Mesenteric fat pad (tissue), 1 donor: ENCODE measurements around the gene C1QTNF12. TPM values are rescaled to one million over a fixed set of nuclear protein-coding genes. Genes with fewer than 3 reads are reported as not detected.
A peak's percentile ranks its signal among the peaks of the same experiment; 100 is the strongest.

Experiments
- DNase-seq: peaks from one replicate; pipeline ENCODE4 v3.0.0-alpha.2; 2020; ENCODE audit warnings: low spot score
- total RNA-seq: library from RNA; stranded (reverse); fragmentation: NEBNext Ultra II Directional; extraction: Animal tissue kit (Norgen Biotek cat#: 25700); gene quantifications from one replicate; pipeline ENCODE4 v1.2.1, GENCODE V29; 2021
- donor health status: DM: yes; HTN: yes; CAD: no.

The C1QTNF12 gene
- total RNA-seq, 1 donor from 2014 or later = 2.9 TPM

DNA sequence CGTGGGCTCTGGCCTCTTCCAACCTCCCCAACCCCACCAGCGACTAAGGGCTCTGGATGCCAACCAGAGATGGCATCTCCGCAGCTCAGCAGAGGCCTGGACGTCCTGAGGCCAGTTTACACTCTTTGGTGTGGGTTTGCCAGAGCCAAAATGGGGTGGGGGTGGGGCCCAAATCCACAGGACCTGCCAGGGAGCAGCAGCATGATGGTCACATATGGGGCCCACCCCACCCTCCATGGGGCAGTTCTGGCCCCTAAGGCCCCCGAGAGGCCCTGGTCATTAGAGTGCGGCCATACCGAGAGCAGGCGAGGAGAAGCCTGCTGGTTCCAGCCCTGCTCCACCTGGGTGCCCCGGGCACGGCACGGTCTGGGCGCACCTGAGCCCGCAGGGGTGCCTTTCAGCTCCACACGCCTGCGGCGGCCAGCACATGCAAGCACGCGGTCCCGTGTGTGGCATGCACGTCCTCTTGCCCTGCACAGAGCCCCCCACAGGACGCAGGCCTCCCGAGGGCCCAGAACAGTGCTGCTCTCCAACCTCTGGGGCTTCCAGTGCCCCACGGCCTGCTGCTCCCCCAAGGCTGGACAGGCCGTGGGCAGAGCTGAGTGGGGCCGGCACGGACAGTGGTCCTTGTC lies 4.8 kb downstream of the C1QTNF12 start:
- no peak for DNase-seq

DNA sequence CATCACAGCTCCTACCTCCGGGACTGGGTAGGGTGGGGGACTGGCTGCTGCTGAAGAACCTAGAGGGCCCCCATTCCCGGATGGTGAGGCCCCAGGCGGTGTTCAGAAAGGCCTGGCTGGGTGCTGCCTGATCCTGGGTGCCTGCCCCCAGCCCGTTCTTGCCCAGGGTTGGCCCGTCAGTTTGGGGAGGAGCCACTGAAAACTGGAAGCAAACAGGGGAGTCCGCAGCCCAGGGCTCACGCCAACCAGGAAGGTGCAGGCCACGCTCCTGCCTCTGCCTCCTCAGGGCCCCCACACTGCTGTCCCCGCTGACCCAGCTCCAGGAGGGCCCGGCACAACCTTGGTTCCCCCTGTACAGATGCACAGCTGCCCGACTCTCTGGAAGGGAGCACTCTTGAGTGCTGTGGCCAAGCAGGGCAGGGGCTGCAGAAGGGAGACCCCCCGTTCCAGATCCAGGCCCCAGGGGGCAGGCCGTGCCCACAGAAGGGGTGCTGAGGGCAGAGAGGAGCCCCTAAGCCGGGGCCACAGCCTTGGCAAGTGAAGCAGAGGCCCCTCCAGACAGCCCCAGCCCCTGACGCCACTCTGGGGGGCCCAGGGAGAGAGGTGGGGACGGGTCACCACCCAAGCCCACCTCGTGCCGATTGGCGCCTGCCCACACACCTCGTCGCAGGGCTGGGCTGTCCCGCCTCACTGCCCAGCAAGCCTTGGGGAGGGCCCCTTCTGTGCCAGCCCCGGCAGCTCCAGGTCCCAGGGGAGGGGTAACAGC lies 5.5 kb downstream of the C1QTNF12 start:
- no peak for DNase-seq

DNA sequence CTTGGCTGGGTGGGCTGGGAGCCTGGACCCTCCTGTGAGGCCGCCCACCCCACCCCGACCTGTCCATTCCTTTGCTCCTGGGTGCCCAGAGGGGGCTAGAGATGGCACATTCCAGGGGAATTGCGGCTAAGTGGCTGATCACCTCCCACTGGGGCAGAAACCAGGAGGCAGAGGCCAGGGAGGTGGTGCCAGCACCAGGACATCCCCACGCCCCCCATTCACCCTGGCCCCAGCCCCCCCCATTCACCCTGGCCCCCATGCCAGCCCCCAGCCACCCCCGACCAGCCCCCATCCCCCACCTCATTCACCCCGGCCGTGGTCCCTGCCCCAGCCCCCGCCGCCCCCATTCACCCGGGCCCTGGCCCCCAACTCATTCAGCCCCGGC lies 6.2 kb downstream of the C1QTNF12 start:
- no peak for DNase-seq

DNA sequence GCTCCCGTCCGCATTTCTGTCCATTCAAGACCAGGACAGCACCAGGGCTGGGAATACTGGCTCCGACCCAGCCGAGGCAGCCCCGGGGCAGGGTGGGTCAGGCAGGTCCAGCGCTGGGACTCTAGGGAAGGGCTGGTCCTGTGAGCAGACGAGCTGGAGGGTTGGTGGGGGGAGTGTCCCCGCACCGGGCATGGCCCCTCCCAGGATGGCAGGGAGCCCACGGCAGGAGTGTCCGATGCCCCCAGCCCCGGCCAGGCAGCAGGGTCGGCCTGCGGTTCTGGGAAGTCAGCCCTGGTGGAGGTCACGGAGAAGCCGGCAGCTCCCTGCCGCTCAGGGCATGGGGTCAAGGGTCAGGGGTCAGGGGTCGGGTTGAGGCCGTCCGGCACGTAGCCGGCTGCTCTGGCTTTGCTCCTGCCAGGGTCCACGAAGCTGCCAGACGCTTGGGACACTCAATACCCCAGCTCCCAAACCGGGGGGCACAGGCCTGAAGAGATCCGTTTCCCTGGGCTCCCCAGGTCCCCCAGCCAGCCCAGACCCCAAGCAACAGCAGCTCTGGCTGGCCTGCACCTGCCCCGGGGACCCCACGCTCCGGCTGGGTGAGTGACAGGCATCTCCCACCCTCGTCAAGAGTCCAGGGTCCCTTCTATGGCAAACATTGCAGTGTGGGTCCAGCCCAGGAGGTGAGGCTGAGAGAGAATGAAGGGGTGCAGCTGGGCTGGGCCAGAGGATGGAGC lies 6.7 kb downstream of the C1QTNF12 start:
- no peak for DNase-seq

DNA sequence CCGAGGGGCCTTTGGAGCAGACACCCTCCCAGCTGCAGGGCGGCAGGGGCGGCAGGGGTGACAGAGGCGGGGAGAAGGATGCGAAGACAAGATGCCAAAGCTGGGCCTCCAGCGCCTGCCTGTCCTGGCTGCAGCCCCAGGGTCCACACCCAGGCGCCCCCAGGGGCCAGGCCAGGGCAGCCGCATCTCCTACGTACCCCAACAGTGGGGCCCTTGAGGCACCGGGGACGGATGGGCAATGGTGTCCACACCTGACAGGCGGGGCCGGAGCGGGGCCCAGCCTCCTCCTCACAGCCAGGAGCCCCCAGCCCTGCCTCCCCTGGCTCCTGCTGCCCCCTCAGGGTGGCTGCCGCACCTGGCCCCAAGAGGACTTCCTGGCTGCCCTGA lies 7.3 kb downstream of the C1QTNF12 start:
- no peak for DNase-seq

DNA sequence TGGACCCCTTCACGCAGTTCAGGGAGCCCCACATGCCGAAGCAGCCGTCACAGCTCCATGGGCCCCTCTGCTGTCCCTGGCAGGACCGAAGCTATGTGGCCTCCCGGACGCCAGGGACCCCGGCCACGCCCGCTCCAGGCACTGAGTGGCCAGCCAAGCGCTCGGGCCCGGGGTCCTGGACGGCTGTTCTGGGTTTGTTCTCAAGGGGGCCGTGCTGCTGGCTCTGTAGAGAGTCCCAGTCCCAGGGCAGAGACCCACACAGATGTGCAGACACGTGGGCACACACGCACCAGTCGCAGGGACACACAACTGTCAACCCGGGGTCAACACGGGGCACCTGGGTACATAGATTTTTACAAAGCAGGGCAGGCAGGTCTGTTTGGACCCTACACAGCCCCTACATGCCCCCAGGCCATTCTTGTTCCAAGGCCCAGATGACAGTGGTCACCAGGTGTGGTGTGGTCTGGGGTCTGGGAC lies 7.8 kb downstream of the C1QTNF12 start:
- DNase-seq = no peak

DNA sequence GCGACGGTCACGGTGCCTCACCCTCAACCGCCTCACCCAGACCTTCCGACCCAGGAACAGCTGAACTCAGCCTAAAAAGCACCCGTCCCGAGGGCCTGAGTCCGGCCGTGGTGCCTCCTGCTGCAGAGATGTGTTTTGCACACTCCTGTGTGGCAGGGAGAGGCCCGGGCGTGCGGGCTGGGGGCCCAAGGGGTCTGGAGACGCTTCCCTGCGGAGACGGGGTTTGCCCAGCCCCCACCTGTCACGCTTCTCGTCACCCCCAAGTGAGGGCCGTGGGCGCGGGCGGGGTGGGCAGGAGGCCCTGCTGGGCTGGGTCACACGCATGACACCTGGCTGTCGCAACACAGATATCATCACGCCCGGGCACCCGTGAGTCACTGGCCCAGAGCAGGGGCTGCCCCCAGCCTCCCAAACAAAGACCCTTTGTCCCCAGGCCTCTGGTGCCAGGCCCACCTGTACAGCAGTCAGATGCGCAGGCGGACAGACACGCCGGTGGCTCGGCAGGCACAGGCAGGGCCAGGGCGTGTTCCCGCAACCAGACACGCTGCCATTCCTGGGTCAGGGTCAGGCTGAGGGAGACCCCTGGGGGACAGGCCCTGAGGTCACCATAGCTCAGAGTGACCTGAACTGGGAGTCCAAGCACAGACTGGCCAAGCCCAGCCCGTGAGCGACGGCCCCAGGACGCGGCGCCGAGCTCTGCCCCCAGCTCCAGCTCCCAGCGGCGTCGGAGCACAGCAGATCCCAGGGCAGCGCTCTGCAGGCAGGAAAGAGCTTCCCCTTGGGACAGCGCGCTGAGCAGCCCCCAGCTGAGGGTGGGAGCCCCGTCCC lies 8.4 kb downstream of the C1QTNF12 start:
- DNase-seq = no peak

DNA sequence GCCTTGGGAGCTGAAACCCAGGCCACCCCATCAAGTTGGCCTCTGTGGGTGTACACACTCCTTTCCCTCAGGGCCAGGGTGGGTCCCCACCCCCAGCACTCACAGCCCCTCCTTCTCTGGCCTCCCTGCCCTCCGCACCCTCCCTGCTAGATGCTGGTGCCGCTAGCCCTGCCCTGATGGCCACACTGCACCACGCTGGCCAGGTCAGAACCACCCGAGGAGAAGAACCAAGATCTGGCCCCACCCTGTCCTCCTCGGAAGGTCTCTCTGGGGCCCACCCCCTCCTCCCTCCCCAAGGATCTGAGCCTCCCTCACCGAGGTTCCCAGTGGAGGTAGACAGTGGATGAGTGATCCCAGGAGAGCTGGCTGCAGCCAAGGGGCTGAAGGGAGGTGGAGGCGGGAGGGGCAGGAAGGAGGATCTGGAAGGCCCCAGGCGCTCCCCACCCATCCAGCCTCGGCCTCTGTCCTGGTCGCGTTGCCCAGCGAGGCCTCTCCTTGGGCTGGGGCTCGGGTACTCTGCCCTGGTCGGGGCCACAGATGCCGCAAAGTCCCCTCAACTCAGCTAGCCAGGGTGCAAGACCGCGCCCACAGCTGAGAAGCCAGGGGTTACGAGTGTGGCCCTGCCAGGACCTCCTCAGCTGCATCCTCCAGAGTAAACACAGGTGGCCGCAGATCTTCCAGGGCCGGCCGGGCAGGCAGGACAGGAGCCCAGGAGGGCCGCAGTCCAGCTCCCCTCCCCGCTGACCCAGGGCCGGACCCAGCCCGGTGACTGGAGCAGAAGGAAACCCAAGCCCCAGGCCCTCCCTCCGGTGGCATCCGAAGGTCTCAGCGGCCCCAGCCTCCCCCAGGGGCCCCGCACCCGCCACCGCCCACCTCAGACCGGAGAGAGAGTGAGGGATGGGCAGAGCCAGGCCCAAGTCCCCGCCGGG lies 9.3 kb downstream of the C1QTNF12 start:
- no peak for DNase-seq

DNA sequence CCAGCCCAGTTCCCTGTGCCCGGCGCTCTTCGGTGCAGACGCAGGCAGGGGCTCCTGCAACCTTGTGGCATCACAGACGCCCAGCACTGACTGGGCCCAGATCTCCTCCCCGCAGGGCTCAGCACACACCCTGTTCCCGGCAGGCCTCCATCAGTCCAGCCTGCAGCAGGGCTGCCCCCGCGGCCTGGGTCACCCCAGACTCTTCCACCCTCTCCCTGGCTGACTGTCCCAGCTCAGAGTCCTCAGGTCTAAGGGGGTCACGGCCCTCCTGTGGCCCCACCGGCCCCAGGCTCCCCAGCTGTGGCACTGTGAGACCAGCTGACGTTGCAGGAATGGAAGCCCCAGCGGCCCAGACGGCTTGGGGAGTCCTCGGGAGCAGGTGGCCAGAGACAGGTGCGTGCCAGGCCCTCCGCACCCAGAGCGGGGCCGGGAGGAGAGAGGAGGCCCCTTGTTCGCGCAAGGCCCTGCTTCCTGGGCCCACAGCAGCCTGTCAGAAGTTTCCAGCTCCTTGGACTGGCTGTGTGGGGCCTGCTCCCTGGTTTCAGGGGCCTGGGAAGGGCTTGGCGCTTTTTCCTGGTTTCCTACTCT lies 10.3 kb downstream of the C1QTNF12 start:
- no peak for DNase-seq

DNA sequence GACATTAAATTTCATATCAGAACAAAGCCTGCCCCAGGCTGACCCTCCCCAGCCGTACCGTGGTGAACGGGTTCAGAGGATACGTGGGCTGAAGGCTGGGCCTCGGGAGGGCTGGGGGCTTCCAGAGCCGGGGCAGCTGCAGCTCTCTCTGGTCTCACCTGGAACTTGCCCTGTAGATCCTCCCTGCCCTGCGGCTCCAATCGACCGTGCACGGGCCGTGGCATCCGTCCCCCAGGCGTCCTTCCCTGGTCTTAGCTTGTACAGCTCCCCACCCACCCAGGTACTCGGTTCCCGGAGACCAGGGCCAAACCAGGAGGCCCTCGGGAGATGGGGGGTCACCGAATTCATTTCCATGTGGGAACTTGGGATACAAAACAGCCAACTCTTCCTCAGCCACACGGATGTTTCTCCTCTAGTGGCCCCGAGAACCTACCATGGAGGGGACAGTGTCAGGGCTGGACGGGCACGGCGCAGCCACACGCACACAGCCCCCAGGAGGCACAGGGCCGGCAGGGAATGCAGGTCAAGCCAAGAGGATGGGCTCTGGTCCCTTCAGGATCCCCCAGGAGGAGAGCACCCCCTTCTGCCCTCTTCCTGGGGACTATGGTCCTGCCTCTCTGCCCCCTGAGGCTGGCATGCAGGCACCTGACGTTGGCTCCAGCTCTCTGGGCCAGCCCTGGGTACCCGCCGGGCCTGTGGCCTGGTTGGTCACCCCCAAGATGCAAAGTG lies 11.3 kb downstream of the C1QTNF12 start:
- DNase-seq = no peak

DNA sequence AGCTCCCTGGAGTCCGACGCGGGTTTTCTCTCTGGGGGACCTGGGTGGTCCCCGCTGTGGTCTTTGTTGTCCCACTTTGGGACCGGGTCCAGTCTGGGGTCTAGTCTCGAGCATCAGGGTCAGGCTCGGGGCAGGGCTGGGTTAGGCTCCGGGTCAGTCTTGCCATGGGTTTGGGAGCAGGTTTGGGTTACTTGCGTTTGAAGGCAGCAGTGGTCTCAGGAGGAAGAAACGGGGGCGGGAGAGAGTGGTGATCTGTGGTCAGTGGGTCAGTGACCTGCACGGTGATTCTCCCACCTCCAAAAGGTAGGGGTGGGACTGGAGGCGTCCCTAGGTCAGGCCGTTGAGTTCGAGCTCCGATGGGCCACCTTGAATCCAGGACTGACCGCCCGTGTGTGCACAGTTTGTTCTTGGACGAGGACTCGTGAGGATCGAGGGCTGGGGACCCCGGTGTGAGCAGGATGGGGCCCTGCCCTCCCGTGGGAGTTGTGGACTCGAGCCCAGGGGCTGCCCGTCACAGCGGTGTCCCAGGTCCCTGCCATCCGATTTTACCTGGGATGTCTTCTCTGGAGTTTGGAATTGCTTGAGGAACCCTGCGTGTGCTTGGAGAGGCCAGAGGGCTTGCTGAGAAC lies 12.2 kb downstream of the C1QTNF12 start:
- DNase-seq = no peak

DNA sequence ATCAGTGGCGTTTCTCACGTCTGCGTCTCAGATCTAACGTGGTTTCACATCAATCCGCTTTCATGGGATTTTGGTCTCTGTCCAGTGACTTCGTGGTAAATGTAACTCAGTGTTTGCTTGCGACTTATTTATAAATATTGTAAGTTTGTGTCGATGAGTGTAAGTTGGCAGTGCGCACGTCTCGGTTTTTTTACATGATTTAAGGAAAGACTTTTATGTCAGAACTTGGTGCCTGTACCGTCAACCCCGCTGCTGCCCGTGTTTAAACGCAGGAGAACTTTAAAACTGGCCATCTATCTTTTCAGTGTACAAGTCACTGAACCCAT lies 13.0 kb downstream of the C1QTNF12 start:
- no peak for DNase-seq

DNA sequence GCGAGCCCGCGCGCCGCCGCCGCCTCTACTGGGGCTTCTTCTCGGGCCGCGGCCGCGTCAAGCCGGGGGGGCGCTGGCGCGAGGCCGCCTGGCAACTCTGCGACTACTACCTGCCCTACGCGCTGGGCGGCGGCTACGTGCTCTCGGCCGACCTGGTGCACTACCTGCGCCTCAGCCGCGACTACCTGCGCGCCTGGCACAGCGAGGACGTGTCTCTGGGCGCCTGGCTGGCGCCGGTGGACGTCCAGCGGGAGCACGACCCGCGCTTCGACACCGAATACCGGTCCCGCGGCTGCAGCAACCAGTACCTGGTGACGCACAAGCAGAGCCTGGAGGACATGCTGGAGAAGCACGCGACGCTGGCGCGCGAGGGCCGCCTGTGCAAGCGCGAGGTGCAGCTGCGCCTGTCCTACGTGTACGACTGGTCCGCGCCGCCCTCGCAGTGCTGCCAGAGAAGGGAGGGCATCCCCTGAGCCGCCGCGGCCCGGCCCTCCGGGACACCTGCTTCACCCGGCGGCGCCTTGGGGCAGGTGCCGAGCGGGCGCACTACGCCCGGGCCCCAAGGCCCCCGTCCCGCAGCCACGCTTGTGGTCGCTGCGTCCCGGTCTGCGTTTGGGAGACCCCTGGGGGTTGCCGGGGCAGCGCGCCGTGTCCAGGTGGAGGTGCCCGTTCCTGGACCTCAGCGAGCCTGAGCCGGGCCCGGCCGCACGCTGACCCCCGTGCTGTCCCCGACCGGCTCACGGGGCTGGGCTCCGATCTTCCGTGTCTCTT lies 13.5 kb downstream of the C1QTNF12 start:
- DNase-seq = no peak

DNA sequence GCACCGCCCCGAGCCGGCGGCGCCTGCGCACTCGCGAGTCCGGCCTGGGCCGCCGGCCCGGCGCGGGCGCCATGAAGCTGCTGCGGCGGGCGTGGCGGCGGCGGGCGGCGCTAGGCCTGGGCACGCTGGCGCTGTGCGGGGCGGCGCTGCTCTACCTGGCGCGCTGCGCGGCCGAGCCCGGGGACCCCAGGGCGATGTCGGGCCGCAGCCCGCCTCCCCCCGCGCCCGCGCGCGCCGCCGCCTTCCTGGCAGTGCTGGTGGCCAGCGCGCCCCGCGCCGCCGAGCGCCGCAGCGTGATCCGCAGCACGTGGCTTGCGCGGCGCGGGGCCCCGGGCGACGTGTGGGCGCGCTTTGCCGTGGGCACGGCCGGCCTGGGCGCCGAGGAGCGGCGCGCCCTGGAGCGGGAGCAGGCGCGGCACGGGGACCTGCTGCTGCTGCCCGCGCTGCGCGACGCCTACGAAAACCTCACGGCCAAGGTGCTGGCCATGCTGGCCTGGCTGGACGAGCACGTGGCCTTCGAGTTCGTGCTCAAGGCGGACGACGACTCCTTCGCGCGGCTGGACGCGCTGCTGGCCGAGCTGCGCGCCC lies 14.2 kb downstream of the C1QTNF12 start, which contains the start of gene B3GALT6:
Gene B3GALT6, plus strand, starts transcription at position 30 of the 588 bp plus-strand sequence. Its CDS starts 42 bp downstream, at position 72.
- DNase-seq = no peak

DNA sequence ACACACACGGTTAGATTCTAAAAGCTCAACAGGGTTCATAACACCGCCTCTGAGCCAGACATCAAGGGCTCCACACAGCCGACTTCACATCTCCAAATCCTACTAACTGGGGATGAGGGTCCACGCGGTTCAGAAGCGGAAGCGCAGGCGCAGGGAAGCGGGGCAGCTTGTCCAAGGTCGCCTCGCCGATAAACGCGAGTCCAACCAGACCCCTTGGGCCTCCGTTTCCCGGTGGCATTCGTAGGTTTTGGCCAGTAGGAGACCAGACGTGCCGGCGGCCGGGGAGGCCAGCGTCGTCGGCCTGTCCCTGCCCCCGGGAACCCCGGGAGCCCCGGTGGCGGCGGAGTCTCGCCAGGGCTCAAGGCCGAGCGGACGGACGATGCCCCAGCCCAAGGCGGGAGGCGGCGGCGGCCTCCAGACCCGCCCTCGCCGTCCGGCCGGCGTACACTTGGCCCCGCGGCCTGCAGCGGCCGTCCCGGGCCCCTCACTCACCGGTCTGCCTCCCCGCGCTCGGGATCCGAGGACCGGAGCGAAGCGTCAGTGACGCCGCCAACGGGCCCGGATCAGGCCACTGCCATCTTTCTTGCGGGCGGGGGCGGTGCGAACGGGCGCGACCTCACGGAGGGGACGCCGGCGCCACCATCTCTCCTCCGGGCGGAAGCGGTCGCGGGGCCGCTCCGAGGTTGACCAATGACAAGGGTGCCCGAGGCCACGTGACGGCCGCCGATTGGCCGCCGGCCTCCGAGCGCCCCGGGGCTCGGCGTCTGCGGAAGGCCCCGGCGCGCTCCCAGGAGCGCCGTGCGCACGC lies 14.9 kb downstream of the C1QTNF12 start, which contains the start of gene SDF4:
Gene SDF4, minus strand, starts transcription at position 602 of the 808 bp plus-strand sequence. CDS start 3,229 bp downstream, outside the sequence.
- DNase-seq = peak; percentile 99

DNA sequence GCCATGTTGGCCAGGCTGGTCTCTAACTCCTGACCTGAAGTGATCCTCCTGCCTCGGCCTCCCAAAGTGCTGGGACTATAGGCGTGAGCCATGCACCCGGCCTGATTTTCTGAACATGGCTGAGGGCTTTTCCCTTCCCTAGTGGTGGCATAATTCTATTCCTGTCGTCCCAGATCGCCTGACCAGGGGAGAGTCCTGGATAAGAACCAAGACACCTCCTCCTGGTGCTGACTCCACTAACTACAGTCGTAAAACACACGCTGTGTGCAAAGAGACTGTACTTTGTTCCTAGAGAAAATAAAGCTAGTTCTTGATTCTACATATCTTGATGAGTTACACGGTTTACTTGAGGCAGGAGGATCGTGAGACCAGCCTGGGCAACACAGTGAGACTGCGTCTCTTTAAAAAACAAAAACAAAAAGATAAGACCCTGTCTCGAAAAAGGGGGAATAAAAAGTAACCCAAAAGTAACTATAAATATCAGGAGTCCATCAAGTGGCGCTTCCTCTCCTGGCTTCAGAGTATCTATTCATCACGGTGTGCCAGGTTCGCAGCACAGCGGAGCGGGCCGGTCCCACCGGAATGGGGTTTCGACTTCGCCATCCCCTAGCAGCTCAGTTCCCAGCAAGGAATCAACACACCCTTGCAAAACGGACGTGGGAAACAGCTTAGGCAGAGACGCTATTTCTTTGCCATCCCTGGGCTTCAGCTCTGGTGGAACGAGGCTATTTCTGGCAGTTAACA lies 15.7 kb downstream of the C1QTNF12 start:
- DNase-seq = no peak
